PC-3 (cell line): ENCODE data around the gene A3GALT2.

Experiments used
- EZH2 ChIP-seq: fragments of 300-600 bp; sonication (generic); IDR thresholded peaks from one replicate; pipeline ENCODE4 v1.6.1; 2017; ENCODE audit warnings: antibody characterized with exemption, mild to moderate bottlenecking, low read length; ENCODE audit not compliant: unreplicated experiment
- EZH2phosphoT487 ChIP-seq: fragments of 300-600 bp; sonication (generic); IDR thresholded peaks from 2 replicates; pipeline ENCODE4 v1.6.1; 2018; ENCODE audit warnings: mild to moderate bottlenecking, antibody characterized with exemption, low read length, borderline replicate concordance
- TF ChIP-seq, protein P1 (sequence below): fragments of 300-600 bp; sonication (generic); conservative IDR thresholded peaks from 2 replicates; pipeline ENCODE4 v1.5.1; 2017; ENCODE audit warnings: antibody characterized with exemption, low read depth, mild to moderate bottlenecking, low read length

DNA sequence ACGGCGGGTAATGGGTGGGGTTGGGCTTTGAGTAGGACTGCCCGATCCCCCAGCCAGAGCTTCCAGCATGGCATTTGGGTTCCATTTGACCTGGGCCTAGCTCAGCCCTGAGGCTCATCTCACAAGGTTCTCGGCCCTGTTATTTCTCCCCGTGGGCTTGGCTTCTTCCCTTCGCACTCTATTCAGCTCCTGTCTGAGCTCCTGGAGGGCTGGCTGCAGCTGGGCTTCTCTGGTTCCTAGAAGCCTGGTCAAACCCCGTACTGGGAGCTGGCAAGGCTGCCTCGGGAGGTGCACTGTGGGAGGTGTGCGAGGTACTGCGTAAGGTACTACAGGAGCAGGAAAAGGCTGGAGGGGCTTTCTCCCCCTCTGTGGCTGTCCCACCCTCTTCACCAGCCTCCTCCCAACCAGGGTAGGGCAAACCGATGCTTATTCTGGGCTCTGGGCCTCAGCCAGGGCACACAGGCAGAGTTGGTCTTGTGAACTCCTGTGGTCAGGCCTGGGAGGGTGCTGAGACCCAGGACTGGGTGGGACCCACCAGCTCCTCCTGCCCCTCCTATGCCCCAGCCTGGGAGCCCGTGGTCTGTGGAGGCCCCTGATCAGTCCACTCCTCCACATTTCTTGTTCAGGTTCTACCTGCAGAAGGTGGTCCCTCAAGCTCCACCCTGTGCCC is 814 bp downstream of the A3GALT2 start:
- TF ChIP-seq EZH2phosphoT487 (no peak), EZH2 (no peak)
- TF ChIP-seq, protein P1, sequence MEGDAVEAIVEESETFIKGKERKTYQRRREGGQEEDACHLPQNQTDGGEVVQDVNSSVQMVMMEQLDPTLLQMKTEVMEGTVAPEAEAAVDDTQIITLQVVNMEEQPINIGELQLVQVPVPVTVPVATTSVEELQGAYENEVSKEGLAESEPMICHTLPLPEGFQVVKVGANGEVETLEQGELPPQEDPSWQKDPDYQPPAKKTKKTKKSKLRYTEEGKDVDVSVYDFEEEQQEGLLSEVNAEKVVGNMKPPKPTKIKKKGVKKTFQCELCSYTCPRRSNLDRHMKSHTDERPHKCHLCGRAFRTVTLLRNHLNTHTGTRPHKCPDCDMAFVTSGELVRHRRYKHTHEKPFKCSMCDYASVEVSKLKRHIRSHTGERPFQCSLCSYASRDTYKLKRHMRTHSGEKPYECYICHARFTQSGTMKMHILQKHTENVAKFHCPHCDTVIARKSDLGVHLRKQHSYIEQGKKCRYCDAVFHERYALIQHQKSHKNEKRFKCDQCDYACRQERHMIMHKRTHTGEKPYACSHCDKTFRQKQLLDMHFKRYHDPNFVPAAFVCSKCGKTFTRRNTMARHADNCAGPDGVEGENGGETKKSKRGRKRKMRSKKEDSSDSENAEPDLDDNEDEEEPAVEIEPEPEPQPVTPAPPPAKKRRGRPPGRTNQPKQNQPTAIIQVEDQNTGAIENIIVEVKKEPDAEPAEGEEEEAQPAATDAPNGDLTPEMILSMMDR, result no peak
